HG02870 (cell line): ENCODE data around the gene ACVR2B.

Experiments used
- ATAC-seq: cut with Tn5 transposase; IDR thresholded peaks from one replicate; pipeline ENCODE4 v1.9.1; 2021; ENCODE audit warnings: mild to moderate bottlenecking, moderate library complexity; ENCODE audit not compliant: unreplicated experiment

Gene ACVR2B

DNA sequence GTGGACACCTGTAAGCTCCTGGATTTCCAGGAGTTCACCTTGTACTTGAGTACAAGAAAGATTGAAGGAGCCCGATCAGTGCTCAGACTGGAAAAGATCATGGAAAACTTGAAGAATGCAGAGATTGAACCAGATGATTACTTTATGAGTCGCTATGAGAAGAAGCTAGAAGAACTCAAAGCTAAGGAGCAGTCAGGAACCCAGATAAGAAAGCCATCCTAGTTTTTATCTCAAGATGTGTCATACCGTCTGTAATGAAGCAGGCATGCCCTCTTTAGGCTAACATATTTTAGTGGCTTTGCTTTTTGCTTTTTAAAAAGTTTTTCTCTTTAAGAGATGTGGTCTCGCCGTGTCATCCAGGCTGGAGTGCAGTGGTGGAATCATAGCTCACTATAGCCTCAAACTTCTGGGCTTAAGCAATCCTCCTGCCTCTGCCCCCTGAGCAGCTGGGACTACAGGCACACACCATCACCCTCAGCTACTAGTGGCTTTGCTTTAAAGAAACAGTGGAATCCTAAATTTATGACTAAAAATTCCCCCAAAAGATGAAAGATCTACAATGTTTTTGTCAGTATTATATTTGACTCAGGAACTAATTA lies 70.5 kb downstream of the ACVR2B start:
- no peak for ATAC-seq

DNA sequence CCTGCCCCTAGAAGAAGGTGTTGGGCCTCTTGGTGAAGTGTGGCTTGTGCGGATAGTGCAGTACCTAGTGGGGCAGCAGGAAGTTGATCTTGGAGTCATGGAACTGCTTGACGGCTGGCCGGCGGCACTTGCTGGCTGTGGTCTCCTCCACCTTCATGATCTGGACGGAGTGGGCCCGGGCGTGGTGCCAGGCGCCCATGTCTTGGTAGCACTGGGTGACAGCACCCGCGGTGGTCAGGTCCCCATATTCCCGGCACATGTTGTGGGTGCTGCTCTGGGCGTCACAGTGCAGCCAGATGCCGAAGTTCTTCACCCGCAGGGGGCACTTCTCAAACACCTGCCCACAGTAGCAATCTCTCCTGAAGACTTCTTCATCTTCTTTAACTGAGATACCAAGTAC lies 73.1 kb downstream of the ACVR2B start:
- ATAC-seq = no peak

DNA sequence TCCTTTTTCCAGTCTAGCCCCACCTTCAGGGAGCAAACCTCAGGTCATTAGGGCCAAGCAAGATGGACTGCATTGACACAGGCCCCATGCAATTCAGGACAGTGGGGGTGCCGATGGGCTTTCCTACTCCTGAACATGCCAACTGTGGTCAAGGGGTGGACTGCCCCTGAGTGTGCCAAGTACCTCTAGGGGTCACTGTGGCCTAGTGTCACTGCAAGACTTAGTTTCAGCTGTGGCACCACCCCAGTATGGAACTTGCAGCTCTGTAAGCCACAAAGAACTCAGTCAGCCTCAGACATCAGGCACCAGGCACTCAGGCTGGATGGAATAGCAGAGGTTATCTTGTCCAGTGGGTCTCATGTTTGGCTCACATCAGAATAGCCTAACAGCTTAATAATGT lies 74.8 kb downstream of the ACVR2B start:
- no peak for ATAC-seq

DNA sequence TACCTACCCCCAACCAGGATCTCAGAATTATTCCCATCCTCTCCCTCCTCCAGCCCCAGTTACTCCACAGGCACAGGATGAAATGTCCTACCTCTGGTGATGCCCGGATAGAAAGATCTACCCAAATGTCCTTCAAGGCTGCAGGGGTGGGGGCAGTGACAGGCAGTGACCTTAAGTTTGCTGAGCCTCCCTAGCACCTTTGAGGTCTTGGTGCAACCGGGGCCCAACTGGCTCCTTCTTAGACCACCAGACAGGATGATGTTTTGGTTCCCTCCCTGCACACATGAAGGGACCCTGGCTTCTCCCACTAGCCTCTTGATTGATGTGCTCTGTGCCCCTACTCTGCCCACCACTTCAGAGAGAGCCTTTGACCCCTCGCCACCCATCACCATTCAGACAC lies 78.8 kb downstream of the ACVR2B start:
- no peak for ATAC-seq

DNA sequence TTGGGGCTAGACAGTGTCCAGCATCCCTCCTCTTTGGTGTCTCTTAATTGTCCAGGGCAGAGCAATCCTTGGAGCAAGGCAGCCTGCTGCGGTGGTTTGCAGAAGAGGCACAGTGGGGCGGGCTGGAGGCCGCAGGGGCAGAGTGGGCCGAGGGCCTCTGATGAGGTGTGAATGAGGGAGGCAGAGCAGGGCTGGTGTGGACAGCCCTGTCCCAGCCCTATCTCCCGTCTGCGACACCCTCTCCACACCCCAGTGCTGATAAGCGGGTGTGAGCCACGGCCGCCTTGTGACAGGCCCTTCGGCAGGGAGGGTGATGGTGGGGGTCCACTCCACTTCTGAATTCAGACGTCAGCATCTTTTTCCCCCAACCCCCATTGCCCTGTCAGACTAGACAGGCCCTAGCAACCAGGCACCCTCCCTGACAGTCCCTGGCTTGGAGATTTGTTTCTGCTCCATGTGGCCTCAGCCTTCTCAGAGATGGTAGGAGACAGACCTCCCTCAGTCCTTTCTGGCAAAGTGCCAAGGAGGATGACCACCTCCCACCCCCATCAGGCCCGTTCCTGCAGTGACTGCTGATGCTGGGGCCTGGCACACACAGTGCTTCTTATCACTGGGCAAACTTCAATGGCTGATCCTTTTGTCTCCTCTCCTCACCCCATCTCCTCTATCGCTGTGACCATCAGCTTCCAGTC lies 79.7 kb downstream of the ACVR2B start:
- no peak for ATAC-seq

DNA sequence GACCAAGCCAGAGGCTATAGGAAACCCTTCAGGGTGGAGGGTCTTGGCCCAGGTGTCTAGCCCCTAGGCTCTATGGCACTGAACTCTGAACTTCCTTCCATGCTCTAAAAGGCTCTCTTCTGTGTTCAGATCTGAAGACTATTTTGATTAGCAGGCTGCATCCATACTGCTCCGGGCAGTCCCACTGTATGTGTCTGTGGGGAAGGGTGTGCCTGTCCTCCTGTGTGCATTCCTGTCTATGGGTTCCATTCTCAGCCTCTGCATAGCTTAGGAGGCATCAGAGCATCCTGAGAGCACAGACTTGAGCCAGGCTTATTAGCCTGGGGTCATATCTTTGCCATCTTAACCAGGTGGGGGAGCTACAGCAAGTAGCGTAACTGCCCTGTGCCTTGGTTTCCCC lies 80.5 kb downstream of the ACVR2B start:
- no peak for ATAC-seq

DNA sequence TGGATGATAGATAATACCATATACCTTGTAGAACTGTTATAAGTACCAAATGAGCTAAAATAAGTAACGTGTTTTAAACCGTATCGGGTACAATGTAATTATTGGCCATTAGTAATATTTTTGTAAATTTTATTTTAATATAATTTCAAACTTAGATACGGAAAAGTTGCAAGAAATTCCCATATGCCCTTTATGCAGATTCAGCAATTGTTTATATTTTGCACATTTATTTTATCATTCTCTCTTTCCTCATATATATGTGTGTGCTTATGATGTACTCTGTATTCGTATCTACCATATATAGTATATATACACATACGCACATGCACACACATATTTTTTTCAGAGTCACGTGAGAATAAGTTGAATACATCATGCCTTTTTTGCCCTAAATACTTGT lies 80.9 kb downstream of the ACVR2B start:
- no peak for ATAC-seq

DNA sequence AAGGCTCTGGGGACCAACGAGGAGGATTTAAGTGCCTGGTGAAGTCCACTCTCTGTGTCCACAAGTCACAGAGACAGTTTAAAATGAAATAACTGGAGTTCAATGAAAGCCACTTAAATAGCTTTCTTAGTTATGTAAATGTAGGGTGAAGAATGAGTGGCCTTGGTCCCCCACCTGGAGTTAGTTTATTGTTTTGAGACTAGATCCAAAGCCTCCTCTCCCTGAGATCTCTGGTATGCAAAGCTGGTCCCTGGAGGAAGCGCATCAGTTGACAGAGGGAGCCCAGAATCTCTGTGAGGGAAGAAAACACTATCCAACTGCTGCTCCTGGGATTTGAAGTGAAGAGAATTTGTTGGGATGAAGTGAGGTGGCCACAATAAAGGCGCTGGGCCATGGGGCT lies 83.0 kb downstream of the ACVR2B start:
- no peak for ATAC-seq

DNA sequence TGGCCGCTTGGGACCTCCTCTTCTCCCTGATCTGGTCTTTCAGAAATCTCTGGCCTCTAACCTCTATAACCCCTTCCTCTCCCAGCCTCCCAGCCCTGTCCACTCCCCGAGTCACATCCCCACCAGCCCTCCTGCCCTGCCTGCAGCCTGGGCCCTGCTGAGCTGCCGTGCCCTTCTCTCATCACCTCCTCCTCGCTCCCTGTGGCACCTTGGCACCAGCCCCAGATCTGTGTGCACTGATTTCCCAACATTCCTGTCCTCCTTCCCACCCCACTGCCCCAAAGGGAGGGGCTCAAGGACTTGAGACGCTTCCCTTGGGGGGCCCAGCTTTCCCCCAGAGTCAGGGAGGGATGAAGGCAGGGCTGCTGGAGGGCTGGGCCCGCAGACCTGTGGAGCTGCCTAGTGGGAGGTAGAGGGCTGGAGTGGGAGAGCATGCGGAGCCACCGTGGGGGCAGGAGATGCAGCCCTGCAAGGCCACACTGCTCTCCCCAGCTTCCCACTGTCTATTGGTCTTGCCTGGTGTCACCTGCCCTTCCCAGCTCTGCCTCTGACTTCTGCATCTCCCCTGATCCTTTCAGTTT lies 85.2 kb downstream of the ACVR2B start:
- ATAC-seq = no peak

DNA sequence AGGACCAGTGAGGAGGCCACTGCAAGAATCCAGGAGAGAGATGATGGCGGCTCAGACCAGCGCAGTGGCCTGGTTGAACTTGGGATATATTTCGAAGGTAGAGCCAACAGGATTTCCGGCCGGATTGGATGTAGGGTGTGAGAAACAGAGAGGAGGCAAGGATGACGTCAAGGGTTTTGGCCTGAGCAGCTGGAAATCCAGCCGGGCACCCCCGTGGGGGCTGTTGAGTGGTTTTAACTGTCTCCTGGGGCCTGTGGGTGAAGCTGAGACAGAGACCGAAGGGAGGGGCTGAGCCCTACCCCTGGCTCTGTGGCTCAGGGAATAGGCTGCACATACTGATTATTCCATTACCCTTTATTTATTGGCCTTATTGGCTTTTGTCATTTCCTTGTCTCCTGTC lies 88.1 kb downstream of the ACVR2B start:
- ATAC-seq = no peak
